ENCODE data around the gene EIF3A.

EIF3A gene

GRCh38 chr10:119045561-119045960, 35.1 kb downstream of the EIF3A start:
- H3K4me3 ChIP-seq (replicated peaks; ENCODE audit: low read depth, low read length) = no peak overlapping the region
- no peak for TF ChIP-seq CTCF (IDR thresholded peaks at IDR 0.05; ENCODE audit: low read length, missing control alignments)
- DNase-seq (ENCODE audit: low read depth) = no peak

DNA sequence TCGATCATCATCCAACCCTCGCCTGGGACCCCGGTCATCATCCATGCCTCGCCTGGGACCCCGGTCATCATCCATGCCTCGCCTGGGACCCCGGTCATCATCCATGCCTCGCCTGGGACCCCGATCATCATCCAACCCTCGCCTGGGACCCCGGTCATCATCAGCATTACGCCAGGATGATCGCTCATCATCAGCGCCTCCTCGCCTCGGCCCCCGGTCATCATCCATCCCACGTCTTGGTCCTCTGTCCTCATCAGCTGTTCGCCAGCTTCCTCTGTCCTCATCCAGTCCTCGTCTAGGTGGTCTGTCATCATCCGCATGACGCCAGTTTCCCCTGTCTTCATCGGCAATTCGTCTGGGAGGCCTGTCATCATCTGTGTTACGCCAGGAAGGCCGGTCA, 38.4 kb downstream of the EIF3A start:
- TF ChIP-seq CTCF (IDR thresholded peaks at IDR 0.05; ENCODE audit: low read length, missing control alignments) = no peak
- no peak for DNase-seq (ENCODE audit: low read depth)

GRCh38 chr10:119041326-119041725, 39.3 kb downstream of the EIF3A start:
- no peak overlapping the region for H3K4me3 ChIP-seq (replicated peaks; ENCODE audit: low read depth, low read length)
- no peak for TF ChIP-seq CTCF (IDR thresholded peaks at IDR 0.05; ENCODE audit: low read length, missing control alignments)
- DNase-seq (ENCODE audit: low read depth) = no peak

More for the DNA sequence above, 38.4 kb downstream of the EIF3A start:
- H3K4me3 ChIP-seq (replicated peaks; ENCODE audit: low read depth, low read length) = no peak overlapping the region

GRCh38 chr10:119039161-119039560, 41.5 kb downstream of the EIF3A start:
- H3K4me3 ChIP-seq (replicated peaks; ENCODE audit: low read depth, low read length) = no peak overlapping the region
- TF ChIP-seq CTCF (IDR thresholded peaks at IDR 0.05; ENCODE audit: low read length, missing control alignments) = no peak
- DNase-seq (ENCODE audit: low read depth) = no peak

GRCh38 chr10:119031496-119032059, 49.0 kb downstream of the EIF3A start:
- no peak for TF ChIP-seq CTCF (IDR thresholded peaks at IDR 0.05; ENCODE audit: low read length, missing control alignments)
- no peak for DNase-seq (ENCODE audit: low read depth)
- H3K4me3 ChIP-seq (replicated peaks; ENCODE audit: low read depth, low read length) = no peak overlapping the region

- DNase-seq (ENCODE audit: low read depth) = peak; percentile 49
- TF ChIP-seq CTCF (IDR thresholded peaks at IDR 0.05; ENCODE audit: low read length, missing control alignments) = no peak
- peak overlapping the region; percentile 43 for H3K4me3 ChIP-seq (replicated peaks; ENCODE audit: low read depth, low read length)
Observed at GRCh38 chr10:119030421-119031250, 50.0 kb downstream of the EIF3A start.
